Muscle layer of duodenum (tissue), 2 donors: ENCODE results near the gene APPBP2.
"Not testable (repeated sequence)": the region's sequence is repeated elsewhere in the genome, so short reads cannot be mapped to it uniquely, and the experiment has no call there.

Experiments
- H3K27ac ChIP-seq: one replicate; pipeline ENCODE4 v1.7.0; 2013; ENCODE audit warnings: mild to moderate bottlenecking, low read length
- H3K27me3 ChIP-seq: one replicate; pipeline ENCODE4 v1.7.0; 2013; ENCODE audit warnings: low read depth, mild to moderate bottlenecking, control low read depth, low read length
- H3K36me3 ChIP-seq, 2 donors: one replicate each; pipeline ENCODE4 v1.7.0; 2013; ENCODE audit warnings: low read length in 2 of 2, control low read depth in 1 of 2, mild to moderate bottlenecking in 1 of 2; ENCODE audit not compliant: insufficient read depth in 2 of 2, control insufficient read depth in 1 of 2
- H3K4me1 ChIP-seq, 2 donors: one replicate each; pipeline ENCODE4 v1.7.0; 2013; ENCODE audit warnings: low read length in 2 of 2, mild to moderate bottlenecking in 2 of 2, control low read depth in 1 of 2, moderate library complexity in 1 of 2; ENCODE audit not compliant: insufficient read depth in 2 of 2, control insufficient read depth in 1 of 2
- H3K4me3 ChIP-seq, 2 donors: one replicate each; pipeline ENCODE4 v1.7.0; 2013; ENCODE audit warnings: low read length in 2 of 2, low read depth in 1 of 2, mild to moderate bottlenecking in 1 of 2
- H3K9me3 ChIP-seq, 2 donors: one replicate each; pipeline ENCODE4 v1.7.0; 2013; ENCODE audit warnings: low read length in 2 of 2, control low read depth in 1 of 2, mild to moderate bottlenecking in 1 of 2; ENCODE audit not compliant: control insufficient read depth in 1 of 2
- donor health status: healthy.

APPBP2 gene

GRCh38 chr17:60451071-60451470 is 75.0 kb downstream of the APPBP2 start:
- Histone ChIP-seq H3K4me3 (no peak overlapping the region), H3K9me3 (no peaks in the 10 kb centered on the region), H3K4me1 (no peaks in the 10 kb centered on the region), H3K27ac (no peak overlapping the region), H3K36me3 (peaks cover 42 to 70% of the 10 kb centered on the region in 2 donors), H3K27me3 (no peaks in the 10 kb centered on the region)

GRCh38 chr17:60447375-60447774 is 78.7 kb downstream of the APPBP2 start:
- Histone ChIP-seq H3K4me1 (no peaks in the 10 kb centered on the region), H3K4me3 (no peak overlapping the region), H3K9me3 (no peaks in the 10 kb centered on the region), H3K36me3 (peaks cover 35 to 70% of the 10 kb centered on the region in 2 donors), H3K27me3 (no peaks in the 10 kb centered on the region), H3K27ac (no peak overlapping the region)

- no peak overlapping the region for H3K27ac ChIP-seq
- H3K36me3 ChIP-seq = peaks cover 30 to 53% of the 10 kb centered on the region in 2 donors
- no peaks in the 10 kb centered on the region for H3K4me1 ChIP-seq
- H3K27me3 ChIP-seq = no peaks in the 10 kb centered on the region
- H3K4me3 ChIP-seq = no peak overlapping the region
- no peaks in the 10 kb centered on the region for H3K9me3 ChIP-seq
Observed at GRCh38 chr17:60445144-60445543, 80.9 kb downstream of the APPBP2 start.

GRCh38 chr17:60443713-60444112 is 82.3 kb downstream of the APPBP2 start:
- Histone ChIP-seq H3K4me3 (no peak overlapping the region), H3K36me3 (peaks cover 25 to 41% of the 10 kb centered on the region in 2 donors), H3K27me3 (no peaks in the 10 kb centered on the region), H3K4me1 (no peaks in the 10 kb centered on the region), H3K9me3 (no peaks in the 10 kb centered on the region), H3K27ac (no peak overlapping the region)

- Histone ChIP-seq H3K27ac (no peak overlapping the region), H3K4me1 (no peaks in the 10 kb centered on the region), H3K36me3 (peaks cover 18 to 32% of the 10 kb centered on the region in 2 donors), H3K4me3 (no peak overlapping the region), H3K27me3 (no peaks in the 10 kb centered on the region), H3K9me3 (no peaks in the 10 kb centered on the region)
Observed at GRCh38 chr17:60442271-60443173, 83.5 kb downstream of the APPBP2 start.

- no peak overlapping the region for H3K27ac ChIP-seq
- no peaks in the 10 kb centered on the region for H3K27me3 ChIP-seq
- H3K9me3 ChIP-seq = no peaks in the 10 kb centered on the region
- peaks cover 3 to 4% of the 10 kb centered on the region in 2 donors for H3K36me3 ChIP-seq
- H3K4me1 ChIP-seq = no peaks in the 10 kb centered on the region
- no peak overlapping the region for H3K4me3 ChIP-seq
Observed at GRCh38 chr17:60439501-60439900, 86.5 kb downstream of the APPBP2 start.

GRCh38 chr17:60436676-60437075 is 89.4 kb downstream of the APPBP2 start:
- Histone ChIP-seq H3K27me3 (no peaks in the 10 kb centered on the region), H3K4me3 (no peak overlapping the region), H3K27ac (no peak overlapping the region), H3K36me3 (no peaks in the 10 kb centered on the region), H3K4me1 (no peaks in the 10 kb centered on the region), H3K9me3 (no peaks in the 10 kb centered on the region)

GRCh38 chr17:60435244-60436167 is 90.5 kb downstream of the APPBP2 start:
- H3K36me3 ChIP-seq = no peaks in the 10 kb centered on the region
- H3K9me3 ChIP-seq = no peaks in the 10 kb centered on the region
- no peaks in the 10 kb centered on the region for H3K27me3 ChIP-seq
- H3K4me1 ChIP-seq = no peaks in the 10 kb centered on the region
- H3K4me3 ChIP-seq = no peak overlapping the region
- H3K27ac ChIP-seq = no peak overlapping the region

GRCh38 chr17:60433021-60433997 is 92.7 kb downstream of the APPBP2 start:
- not testable (repeated sequence) for H3K27ac ChIP-seq, H3K9me3 ChIP-seq, H3K36me3 ChIP-seq, H3K4me1 ChIP-seq, H3K4me3 ChIP-seq, H3K27me3 ChIP-seq

- not testable (repeated sequence) for H3K27me3 ChIP-seq, H3K4me1 ChIP-seq, H3K4me3 ChIP-seq, H3K36me3 ChIP-seq, H3K27ac ChIP-seq, H3K9me3 ChIP-seq
Observed at GRCh38 chr17:60430561-60430960, 95.5 kb downstream of the APPBP2 start.
